ENCODE results near the gene TRAF2.

DNA sequence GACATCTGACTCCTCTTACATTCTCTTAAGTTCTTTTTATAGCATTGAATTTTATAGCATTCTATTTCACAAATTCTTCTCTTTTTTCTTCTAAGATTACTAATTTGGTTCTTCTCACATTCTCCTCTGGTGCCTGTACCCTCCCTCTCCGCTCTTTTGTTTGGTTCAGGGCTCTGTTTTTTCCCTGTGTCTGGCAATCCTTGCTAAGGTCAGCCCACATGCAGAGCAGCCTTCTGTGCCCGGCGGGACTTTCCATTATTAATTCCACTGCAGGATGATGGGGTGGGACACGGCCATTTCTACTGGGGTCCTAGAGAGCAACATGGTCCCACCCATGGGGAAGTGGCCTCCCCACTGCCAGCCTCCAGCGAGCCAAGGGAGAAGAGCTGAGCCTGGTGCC lies 9.8 kb upstream of the TRAF2 start:
- no peak for TF ChIP-seq EZH2 (IDR thresholded peaks at IDR 0.05; ENCODE audit: borderline replicate concordance, insufficient read depth, low read depth, low read length, poor library complexity, severe bottlenecking)
- TF ChIP-seq, protein P1, sequence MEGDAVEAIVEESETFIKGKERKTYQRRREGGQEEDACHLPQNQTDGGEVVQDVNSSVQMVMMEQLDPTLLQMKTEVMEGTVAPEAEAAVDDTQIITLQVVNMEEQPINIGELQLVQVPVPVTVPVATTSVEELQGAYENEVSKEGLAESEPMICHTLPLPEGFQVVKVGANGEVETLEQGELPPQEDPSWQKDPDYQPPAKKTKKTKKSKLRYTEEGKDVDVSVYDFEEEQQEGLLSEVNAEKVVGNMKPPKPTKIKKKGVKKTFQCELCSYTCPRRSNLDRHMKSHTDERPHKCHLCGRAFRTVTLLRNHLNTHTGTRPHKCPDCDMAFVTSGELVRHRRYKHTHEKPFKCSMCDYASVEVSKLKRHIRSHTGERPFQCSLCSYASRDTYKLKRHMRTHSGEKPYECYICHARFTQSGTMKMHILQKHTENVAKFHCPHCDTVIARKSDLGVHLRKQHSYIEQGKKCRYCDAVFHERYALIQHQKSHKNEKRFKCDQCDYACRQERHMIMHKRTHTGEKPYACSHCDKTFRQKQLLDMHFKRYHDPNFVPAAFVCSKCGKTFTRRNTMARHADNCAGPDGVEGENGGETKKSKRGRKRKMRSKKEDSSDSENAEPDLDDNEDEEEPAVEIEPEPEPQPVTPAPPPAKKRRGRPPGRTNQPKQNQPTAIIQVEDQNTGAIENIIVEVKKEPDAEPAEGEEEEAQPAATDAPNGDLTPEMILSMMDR (IDR thresholded peaks at IDR 0.05), result no peak
